Measurements from ENCODE around the gene USP38.

DNA sequence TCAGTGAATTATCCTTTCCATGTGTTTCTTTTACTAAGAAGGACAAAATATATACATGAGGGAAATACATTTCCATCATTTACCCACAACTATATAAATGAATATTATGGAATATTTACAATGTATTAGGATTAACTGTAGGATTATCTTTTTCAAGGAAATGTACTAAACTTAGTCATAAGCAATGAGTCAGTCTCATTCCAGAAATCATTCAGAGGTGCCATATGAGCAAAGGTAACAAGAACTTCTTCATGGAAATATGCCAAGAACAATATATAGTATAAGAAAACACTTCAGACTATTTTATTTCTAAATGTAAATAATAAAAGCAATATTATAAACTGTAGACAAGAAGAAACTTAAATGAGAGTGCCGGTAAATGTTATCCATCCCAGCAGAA, 67.1 kb downstream of the USP38 start:
- TF ChIP-seq, protein P1, sequence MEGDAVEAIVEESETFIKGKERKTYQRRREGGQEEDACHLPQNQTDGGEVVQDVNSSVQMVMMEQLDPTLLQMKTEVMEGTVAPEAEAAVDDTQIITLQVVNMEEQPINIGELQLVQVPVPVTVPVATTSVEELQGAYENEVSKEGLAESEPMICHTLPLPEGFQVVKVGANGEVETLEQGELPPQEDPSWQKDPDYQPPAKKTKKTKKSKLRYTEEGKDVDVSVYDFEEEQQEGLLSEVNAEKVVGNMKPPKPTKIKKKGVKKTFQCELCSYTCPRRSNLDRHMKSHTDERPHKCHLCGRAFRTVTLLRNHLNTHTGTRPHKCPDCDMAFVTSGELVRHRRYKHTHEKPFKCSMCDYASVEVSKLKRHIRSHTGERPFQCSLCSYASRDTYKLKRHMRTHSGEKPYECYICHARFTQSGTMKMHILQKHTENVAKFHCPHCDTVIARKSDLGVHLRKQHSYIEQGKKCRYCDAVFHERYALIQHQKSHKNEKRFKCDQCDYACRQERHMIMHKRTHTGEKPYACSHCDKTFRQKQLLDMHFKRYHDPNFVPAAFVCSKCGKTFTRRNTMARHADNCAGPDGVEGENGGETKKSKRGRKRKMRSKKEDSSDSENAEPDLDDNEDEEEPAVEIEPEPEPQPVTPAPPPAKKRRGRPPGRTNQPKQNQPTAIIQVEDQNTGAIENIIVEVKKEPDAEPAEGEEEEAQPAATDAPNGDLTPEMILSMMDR (IDR thresholded peaks at IDR 0.05; ENCODE audit: insufficient read depth, low read length, poor library complexity, severe bottlenecking) = no peak
- no peak for TF ChIP-seq EZH2phosphoT487 (conservative IDR thresholded peaks at IDR 0.05; ENCODE audit: low read length)
